HepG2 (cell line): ENCODE data around the gene NATD1. TPM values are rescaled to one million over a fixed set of nuclear protein-coding genes. Genes with fewer than 3 reads are reported as not detected.

Source experiments
- CBX5 ChIP-seq: sonication (generic); formaldehyde crosslinking; IDR thresholded peaks from 2 replicates; pipeline ENCODE4 v1.4.0; 2020; ENCODE audit warnings: missing genetic modification reagents, borderline replicate concordance
- CREM ChIP-seq, 2 experiments: sonication (generic) in 1 of 2; formaldehyde crosslinking in 1 of 2; IDR thresholded peaks; 2 replicates each; pipeline versions ENCODE4 v1.4.0 to v1.6.1; 2016 to 2020; ENCODE audit warnings: antibody characterized with exemption in 1 of 2, mild to moderate bottlenecking in 1 of 2, missing genetic modification reagents in 1 of 2
- EP300 ChIP-seq, 3 experiments: sonication (generic) in 1 of 3; formaldehyde crosslinking in 1 of 3; IDR thresholded peaks; 2 replicates each; pipeline versions ENCODE4 v1.5.1 to v1.6.1; 2011 to 2020; ENCODE audit warnings: low read depth in 2 of 3, low read length in 2 of 3, borderline replicate concordance in 1 of 3, improper control_type of control experiment in 1 of 3, mild to moderate bottlenecking in 1 of 3, missing genetic modification reagents in 1 of 3, moderate library complexity in 1 of 3
- FOXK2 ChIP-seq: fragments of 450-650 bp; IDR thresholded peaks from 2 replicates; pipeline ENCODE4 v1.6.1; 2016
- LRRFIP1 ChIP-seq: sonication (generic); formaldehyde crosslinking; conservative IDR thresholded peaks from 2 replicates; pipeline ENCODE4 v1.4.0; 2020; ENCODE audit warnings: missing genetic modification reagents
- NR2C2 ChIP-seq: sonication (generic); formaldehyde crosslinking; IDR thresholded peaks from 2 replicates; pipeline ENCODE4 v1.4.0; 2020; ENCODE audit warnings: missing genetic modification reagents, mild to moderate bottlenecking, moderate library complexity, borderline replicate concordance
- RARA ChIP-seq: IDR thresholded peaks from 2 replicates; pipeline ENCODE4 v1.6.1; 2016; ENCODE audit warnings: missing genetic modification reagents, missing compliant biosample characterization
- RBM22 ChIP-seq: fragments of 200-400 bp; formaldehyde crosslinking; optimal IDR thresholded peaks from 2 replicates; pipeline ENCODE3; 2017; ENCODE audit warnings: mild to moderate bottlenecking, low read length, moderate library complexity
- RFX1 ChIP-seq: fragments of 450-650 bp; IDR thresholded peaks from 2 replicates; pipeline ENCODE4 v1.6.1; 2017
- ZBTB40 ChIP-seq, 2 experiments: fragments of 450-650 bp in 1 of 2; sonication (generic) in 1 of 2; formaldehyde crosslinking in 1 of 2; IDR thresholded peaks; 2 replicates each; pipeline versions ENCODE4 v1.6.1 to v1.8.0; 2016 to 2022; ENCODE audit warnings: antibody characterized with exemption in 1 of 2, mild to moderate bottlenecking in 1 of 2, missing genetic modification reagents in 1 of 2
- ZFP90 ChIP-seq: sonication (generic); formaldehyde crosslinking; IDR thresholded peaks from 2 replicates; pipeline ENCODE4 v1.8.0; 2022; ENCODE audit warnings: missing genetic modification reagents, mild to moderate bottlenecking, inconsistent platforms, borderline replicate concordance
- ZIK1 ChIP-seq: sonication (generic); formaldehyde crosslinking; IDR thresholded peaks from 2 replicates; pipeline ENCODE4 v1.5.0; 2020; ENCODE audit warnings: mild to moderate bottlenecking, low read depth, missing genetic modification reagents, borderline replicate concordance
- ZNF24 ChIP-seq: fragments of 450-650 bp; IDR thresholded peaks from 2 replicates; pipeline ENCODE4 v1.6.1; 2017; ENCODE audit warnings: antibody characterized with exemption, mild to moderate bottlenecking
- ZNF468 ChIP-seq: sonication (generic); formaldehyde crosslinking; IDR thresholded peaks from 2 replicates; pipeline ENCODE4 v1.8.0; 2022; ENCODE audit warnings: mild to moderate bottlenecking, moderate library complexity, missing genetic modification reagents
- ZNF496 ChIP-seq: sonication (generic); formaldehyde crosslinking; IDR thresholded peaks from 2 replicates; pipeline ENCODE4 v1.8.1; 2023; ENCODE audit warnings: mild to moderate bottlenecking, moderate library complexity, missing genetic modification reagents; ENCODE audit not compliant: insufficient replicate concordance
- ZNF720 ChIP-seq: sonication (generic); formaldehyde crosslinking; IDR thresholded peaks from 2 replicates; pipeline ENCODE4 v1.4.0; 2020; ENCODE audit warnings: missing genetic modification reagents
- ZNF83 ChIP-seq: sonication (generic); formaldehyde crosslinking; IDR thresholded peaks from 2 replicates; pipeline ENCODE4 v1.4.0; 2020; ENCODE audit warnings: missing genetic modification reagents, mild to moderate bottlenecking, borderline replicate concordance
- polyA plus RNA-seq, 8 experiments: library from polyadenylated mRNA; depleted of rRNA in 3 of 8; stranded (reverse) in 7 of 8; unstranded in 1 of 8; fragments of >200 nt; fragmentation: Illumina TruSeq in 4 of 8; extraction: Trizol in 4 of 8; gene quantifications; 2 replicates each; pipeline versions ENCODE4 v1.2.1 to v1.2.3, GENCODE V29; 2011 to 2016; ENCODE audit warnings: low read depth in 4 of 8, missing spikeins in 1 of 8, mixed read lengths in 1 of 8; ENCODE audit not compliant: insufficient read depth in 1 of 8
- total RNA-seq, 5 experiments: library from RNA; depleted of rRNA; stranded (reverse); fragments of >200 nt; fragmentation: Illumina TruSeq; extraction: Trizol; gene quantifications; 2 replicates each; pipeline ENCODE4 v1.2.3, GENCODE V29; 2016; ENCODE audit warnings: low read depth in 1 of 5

Gene NATD1
- total and polyA plus RNA-seq, 2 of the 13 experiments (the other 11 are each of a cell fraction or from before 2014, with no cell fraction given), result 0.31 to 2.3 TPM

- TF ChIP-seq CBX5 (CRISPR knock-in tag), result no peak
- no peak for TF ChIP-seq ZNF24
- no peak for TF ChIP-seq ZNF83 (CRISPR knock-in tag)
- peak; percentile 26; the same call in 1 of the 2 replicates for TF ChIP-seq RFX1
- TF ChIP-seq FOXK2, result no peak
- TF ChIP-seq CREM (IDR thresholded peaks at IDR 0.05), result no peak
- TF ChIP-seq CREM (CRISPR knock-in tag; IDR thresholded peaks at IDR 0.05), result no peak
- no peak for TF ChIP-seq LRRFIP1 (CRISPR knock-in tag)
- no peak for TF ChIP-seq ZIK1 (CRISPR knock-in tag)
- TF ChIP-seq ZBTB40 (IDR thresholded peaks at IDR 0.05), result no peak
- no peak for TF ChIP-seq ZBTB40 (CRISPR knock-in tag; IDR thresholded peaks at IDR 0.05)
- TF ChIP-seq ZNF468 (CRISPR knock-in tag), result no peak
- no peak for TF ChIP-seq ZFP90 (CRISPR knock-in tag)
- TF ChIP-seq ZNF496 (CRISPR knock-in tag), result no peak
- peak; percentile 20 for TF ChIP-seq RBM22
- no peak for TF ChIP-seq NR2C2 (CRISPR knock-in tag)
- TF ChIP-seq EP300 (IDR thresholded peaks at IDR 0.05; ENCODE audit: low read depth in 2 of 2, low read length in 2 of 2), result no peak
- TF ChIP-seq EP300 (CRISPR knock-in tag; IDR thresholded peaks at IDR 0.05; ENCODE audit: borderline replicate concordance), result no peak
- no peak for TF ChIP-seq ZNF720 (CRISPR knock-in tag)
- TF ChIP-seq RARA (CRISPR knock-in tag), result no peak
These were observed 42.1 kb upstream of the NATD1 start (continued) for GRCh38 chr17:21295036-21295952.
